ENCODE results near the gene GOSR2. TPM values are rescaled to one million over a fixed set of nuclear protein-coding genes. Genes with fewer than 3 reads are reported as not detected.
"Not testable (repeated sequence)": the region's sequence is repeated elsewhere in the genome, so short reads cannot be mapped to it uniquely, and the experiment has no call there.

The GOSR2 gene
- total RNA-seq, 2 experiments from 2014 or later: 53.2 to 56.3 TPM

GRCh38 chr17:46947216-46947615 is 24.3 kb downstream of the GOSR2 start:
- Mint-ChIP-seq H3K4me3 (no peak overlapping the region), H3K36me3 (ENCODE audit: low read depth) (no peaks in the 10 kb centered on the region), H3K9me3 (no peaks in the 10 kb centered on the region), H3K4me1 (peaks cover 9% of the 10 kb centered on the region), H3K27me3 (no peaks in the 10 kb centered on the region), H3K27ac (no peak overlapping the region)
- POLR2A ChIA-PET: interaction anchor here (1.0 to 1.2 kb wide), 2 partner anchors 17 to 54 kb away, joined by 3 read pairs; no protein-coding TSS in a partner anchor
- CTCF ChIA-PET: no interaction called here
- no peak for DNase-seq

GRCh38 chr17:46948544-46948943 is 25.6 kb downstream of the GOSR2 start:
- Mint-ChIP-seq H3K36me3 (ENCODE audit: low read depth) (no peaks in the 10 kb centered on the region), H3K27me3 (no peaks in the 10 kb centered on the region), H3K9me3 (no peaks in the 10 kb centered on the region), H3K4me1 (peaks cover 5% of the 10 kb centered on the region), H3K27ac (no peak overlapping the region), H3K4me3 (no peak overlapping the region)
- ChIA-PET POLR2A (interaction anchor here (0.5 to 1.2 kb wide), 2 partner anchors 9 to 670 kb away, joined by 3 read pairs; no protein-coding TSS in a partner anchor), CTCF (no interaction called here)
- DNase-seq: no peak

GRCh38 chr17:46949291-46950174 is 26.6 kb downstream of the GOSR2 start:
- Mint-ChIP-seq H3K9me3 (no peaks in the 10 kb centered on the region), H3K4me1 (no peaks in the 10 kb centered on the region), H3K36me3 (ENCODE audit: low read depth) (no peaks in the 10 kb centered on the region), H3K27me3 (no peaks in the 10 kb centered on the region), H3K4me3 (no peak overlapping the region), H3K27ac (no peak overlapping the region)
- no peak for DNase-seq
- ChIA-PET POLR2A (interaction anchor here (1.0 kb wide), 1 partner anchor 1309 kb away, joined by 3 read pairs; no protein-coding TSS in a partner anchor), CTCF (no interaction called here)

- Mint-ChIP-seq H3K9me3 (no peaks in the 10 kb centered on the region), H3K4me1 (no peaks in the 10 kb centered on the region), H3K27ac (no peak overlapping the region), H3K27me3 (no peaks in the 10 kb centered on the region), H3K36me3 (ENCODE audit: low read depth) (no peaks in the 10 kb centered on the region), H3K4me3 (no peak overlapping the region)
- POLR2A ChIA-PET: interaction anchor here (1.0 kb wide), 1 partner anchor 1310 kb away, joined by 3 read pairs; no protein-coding TSS in a partner anchor
- no peak for DNase-seq
- CTCF ChIA-PET: no interaction called here
Measured at GRCh38 chr17:46950342-46950996, 27.5 kb downstream of the GOSR2 start.

- no peaks in the 10 kb centered on the region for H3K4me1 Mint-ChIP-seq
- no peak overlapping the region for H3K4me3 Mint-ChIP-seq
- no peaks in the 10 kb centered on the region for H3K27me3 Mint-ChIP-seq
- no peak overlapping the region for H3K27ac Mint-ChIP-seq
- CTCF ChIA-PET: interaction anchor here (2.1 kb wide), 1 partner anchor 9 kb away, joined by 13 read pairs; no protein-coding TSS in a partner anchor
- no peak for DNase-seq
- H3K9me3 Mint-ChIP-seq: no peaks in the 10 kb centered on the region
- POLR2A ChIA-PET: no interaction called here
- no peaks in the 10 kb centered on the region for H3K36me3 Mint-ChIP-seq (ENCODE audit: low read depth)
Measured at GRCh38 chr17:46950997-46951621, 28.1 kb downstream of the GOSR2 start.

GRCh38 chr17:46951706-46952105 is 28.7 kb downstream of the GOSR2 start:
- Mint-ChIP-seq H3K27ac (no peak overlapping the region), H3K9me3 (no peaks in the 10 kb centered on the region), H3K4me1 (no peaks in the 10 kb centered on the region), H3K27me3 (no peaks in the 10 kb centered on the region), H3K4me3 (no peak overlapping the region), H3K36me3 (ENCODE audit: low read depth) (no peaks in the 10 kb centered on the region)
- DNase-seq: no peak
- ChIA-PET POLR2A (no interaction called here), CTCF (interaction anchor here (2.1 kb wide), 1 partner anchor 10 kb away, joined by 13 read pairs; no protein-coding TSS in a partner anchor)

DNA sequence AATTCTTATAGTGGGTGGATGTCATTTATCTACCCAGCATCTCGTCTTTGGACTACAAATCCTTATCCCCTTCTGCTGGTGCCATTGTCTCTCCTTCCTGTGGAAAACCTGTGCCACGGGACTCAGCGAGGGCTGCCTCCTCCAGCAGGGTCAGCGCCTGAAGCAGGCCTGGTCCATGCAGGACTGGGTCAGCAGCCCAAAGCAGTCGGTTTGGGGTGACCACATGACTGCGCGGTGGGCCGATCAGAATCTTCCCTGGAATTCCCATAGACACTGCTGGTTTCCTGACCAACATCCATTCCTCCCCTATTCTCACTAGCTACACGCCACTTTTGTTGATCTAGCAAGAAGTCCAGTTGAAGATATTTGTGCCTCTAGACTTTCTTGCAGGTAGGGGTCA is 29.2 kb downstream of the GOSR2 start:
- POLR2A ChIA-PET: no interaction called here
- no peaks in the 10 kb centered on the region for H3K9me3 Mint-ChIP-seq
- H3K36me3 Mint-ChIP-seq (ENCODE audit: low read depth): no peaks in the 10 kb centered on the region
- no peak overlapping the region for H3K27ac Mint-ChIP-seq
- CTCF ChIA-PET: interaction anchor here (2.1 kb wide), 1 partner anchor 10 kb away, joined by 13 read pairs; no protein-coding TSS in a partner anchor
- H3K4me3 Mint-ChIP-seq: no peak overlapping the region
- H3K4me1 Mint-ChIP-seq: no peaks in the 10 kb centered on the region
- no peak for DNase-seq
- no peaks in the 10 kb centered on the region for H3K27me3 Mint-ChIP-seq

GRCh38 chr17:46953191-46953590 is 30.2 kb downstream of the GOSR2 start:
- H3K27ac Mint-ChIP-seq; H3K27me3 Mint-ChIP-seq; H3K9me3 Mint-ChIP-seq; H3K36me3 Mint-ChIP-seq (ENCODE audit: low read depth); H3K4me1 Mint-ChIP-seq; H3K4me3 Mint-ChIP-seq; POLR2A ChIA-PET; DNase-seq: not testable (repeated sequence)
- CTCF ChIA-PET: interaction anchor here (2.1 kb wide), 1 partner anchor 11 kb away, joined by 13 read pairs; no protein-coding TSS in a partner anchor

DNA sequence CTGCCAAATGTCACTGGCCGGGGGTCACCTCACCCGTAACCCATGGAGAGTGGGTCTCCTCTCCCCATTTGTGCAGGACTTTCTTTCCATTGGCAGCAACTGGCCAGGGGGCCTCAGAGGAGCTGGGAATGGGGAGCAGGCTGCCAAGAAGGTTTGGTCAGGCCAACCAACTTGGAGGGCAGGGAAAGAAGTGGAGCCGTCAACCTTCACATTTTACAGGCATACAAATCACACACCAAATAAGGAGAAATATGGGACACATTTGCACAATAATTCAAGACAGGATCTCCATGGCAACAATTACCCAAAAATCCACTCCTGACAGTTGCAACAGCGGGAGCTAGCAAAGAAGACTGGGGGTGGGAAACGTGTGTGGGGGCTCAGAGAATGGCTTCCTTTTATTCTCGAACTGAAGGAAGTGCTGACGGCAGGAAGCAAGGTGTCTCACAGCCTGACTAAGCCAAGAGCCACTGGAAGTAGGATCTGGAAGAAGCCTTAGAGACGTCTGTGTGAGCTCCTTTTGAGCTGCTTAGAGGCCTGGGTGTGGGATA is 35.2 kb downstream of the GOSR2 start:
- no peaks in the 10 kb centered on the region for H3K36me3 Mint-ChIP-seq (ENCODE audit: low read depth)
- ChIA-PET POLR2A (no interaction called here), CTCF (no interaction called here)
- no peaks in the 10 kb centered on the region for H3K27me3 Mint-ChIP-seq
- DNase-seq: no peak
- H3K9me3 Mint-ChIP-seq: no peaks in the 10 kb centered on the region
- H3K4me3 Mint-ChIP-seq: no peak overlapping the region
- H3K4me1 Mint-ChIP-seq: peaks cover 7% of the 10 kb centered on the region
- H3K27ac Mint-ChIP-seq: no peak overlapping the region

GRCh38 chr17:46960152-46960551 is 37.2 kb downstream of the GOSR2 start:
- Mint-ChIP-seq H3K4me3 (no peak overlapping the region), H3K9me3 (no peaks in the 10 kb centered on the region), H3K4me1 (peaks cover 7% of the 10 kb centered on the region), H3K36me3 (ENCODE audit: low read depth) (no peaks in the 10 kb centered on the region), H3K27ac (no peak overlapping the region), H3K27me3 (no peaks in the 10 kb centered on the region)
- CTCF ChIA-PET: no interaction called here
- POLR2A ChIA-PET: no interaction called here
- DNase-seq: no peak

DNA sequence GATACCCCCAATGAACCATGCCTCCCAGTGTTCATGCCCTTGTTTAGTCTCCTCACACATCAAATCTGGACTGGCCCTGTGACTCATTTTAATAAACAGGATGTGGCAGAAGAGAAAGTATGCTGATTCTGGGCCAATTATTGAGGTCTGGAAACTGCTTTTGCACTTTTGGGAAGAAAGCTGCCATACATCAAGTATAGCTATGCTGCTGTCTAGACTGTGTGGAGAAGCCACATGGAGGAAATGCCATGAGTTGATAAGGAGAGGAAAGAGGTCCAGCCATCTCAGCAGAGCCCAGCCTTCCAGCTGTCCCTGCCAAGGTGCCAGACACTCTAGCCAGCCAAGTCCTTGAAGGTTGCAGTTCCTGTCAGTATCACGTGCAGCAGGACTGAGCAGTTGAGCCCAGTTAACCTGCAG is 39.4 kb downstream of the GOSR2 start:
- POLR2A ChIA-PET: no interaction called here
- no peaks in the 10 kb centered on the region for H3K9me3 Mint-ChIP-seq

GRCh38 chr17:46963571-46963970 is 40.6 kb downstream of the GOSR2 start:
- Mint-ChIP-seq H3K4me3 (no peak overlapping the region), H3K36me3 (ENCODE audit: low read depth) (no peaks in the 10 kb centered on the region), H3K27ac (no peak overlapping the region), H3K9me3 (no peaks in the 10 kb centered on the region), H3K4me1 (peaks cover 7% of the 10 kb centered on the region), H3K27me3 (no peaks in the 10 kb centered on the region)
- ChIA-PET CTCF (no interaction called here), POLR2A (interaction anchor here (0.7 kb wide), 1 partner anchor 16 kb away, joined by 3 read pairs; no protein-coding TSS in a partner anchor)
- no peak for DNase-seq

More for the DNA sequence above, 39.4 kb downstream of the GOSR2 start:
- Mint-ChIP-seq H3K36me3 (ENCODE audit: low read depth) (no peaks in the 10 kb centered on the region), H3K4me1 (peaks cover 7% of the 10 kb centered on the region), H3K4me3 (no peak overlapping the region), H3K27ac (no peak overlapping the region), H3K27me3 (no peaks in the 10 kb centered on the region)
- no peak for DNase-seq
- CTCF ChIA-PET: no interaction called here

All from activated CD4-positive, alpha-beta memory T cell treated with anti-CD3 and anti-CD28 coated beads, Interleukin-2, amount 10 ng/mL, durations not matched to agents 7 days and 5 days (primary cell).